Right renal cortex interstitium (tissue), 3 donors: ENCODE measurements around the gene ANKRD66. TPM values are rescaled to one million over a fixed set of nuclear protein-coding genes. Genes with fewer than 3 reads are reported as not detected.
"Not testable (repeated sequence)": the region's sequence is repeated elsewhere in the genome, so short reads cannot be mapped to it uniquely, and the experiment has no call there.

Experiments
- DNase-seq, 3 donors: peaks; one replicate each; pipeline ENCODE4 v3.0.0-alpha.2; 2013; ENCODE audit warnings: low read depth in 3 of 3, low spot score in 2 of 3
- polyA plus RNA-seq, 3 donors: library from polyadenylated mRNA; unstranded; fragments of 120-200 nt; gene quantifications; one replicate each; pipeline ENCODE4 v1.2.1, GENCODE V29; 2013; ENCODE audit not compliant: insufficient read length in 3 of 3

ANKRD66 gene
- polyA plus RNA-seq, 3 donors = not detected

DNA sequence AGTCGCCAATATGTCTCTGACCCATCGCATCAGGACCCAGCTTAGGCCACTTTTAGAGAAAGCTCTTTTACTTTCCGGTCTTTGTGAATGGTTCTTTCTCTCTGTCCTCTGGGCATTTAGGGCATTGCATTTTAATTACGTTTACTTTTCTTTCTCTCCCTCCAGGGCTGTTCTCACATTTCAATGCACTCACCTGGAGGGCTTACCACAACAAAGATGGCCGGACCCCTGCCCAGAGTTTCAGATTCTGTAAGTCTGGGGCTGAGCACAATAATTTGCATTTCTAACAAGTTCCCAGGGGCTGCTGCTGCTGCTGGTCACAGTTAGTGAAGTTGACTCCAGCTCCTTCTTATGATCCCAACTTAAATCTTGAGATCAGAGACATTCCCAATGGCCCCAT lies 3.0 kb downstream of the ANKRD66 start:
- DNase-seq = no peak

DNA sequence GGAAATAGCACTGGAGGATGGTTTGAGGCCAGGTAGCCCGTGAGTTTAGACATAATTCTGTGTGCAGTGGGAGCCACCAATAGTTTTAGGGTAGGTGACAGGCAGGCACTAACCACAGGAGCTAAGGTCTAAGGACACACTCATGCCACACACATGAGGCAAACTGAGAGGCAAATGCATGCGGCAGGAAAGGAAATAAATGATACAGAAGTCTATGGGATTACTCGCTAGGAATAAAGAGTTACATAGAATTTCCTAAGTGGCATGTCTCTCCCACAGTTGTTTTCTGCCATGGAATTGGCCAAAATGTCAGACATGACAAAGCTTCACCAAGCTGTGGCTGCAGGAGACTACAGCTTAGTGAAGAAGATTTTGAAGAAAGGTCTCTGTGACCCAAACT lies 4.9 kb downstream of the ANKRD66 start:
- DNase-seq = no peak

DNA sequence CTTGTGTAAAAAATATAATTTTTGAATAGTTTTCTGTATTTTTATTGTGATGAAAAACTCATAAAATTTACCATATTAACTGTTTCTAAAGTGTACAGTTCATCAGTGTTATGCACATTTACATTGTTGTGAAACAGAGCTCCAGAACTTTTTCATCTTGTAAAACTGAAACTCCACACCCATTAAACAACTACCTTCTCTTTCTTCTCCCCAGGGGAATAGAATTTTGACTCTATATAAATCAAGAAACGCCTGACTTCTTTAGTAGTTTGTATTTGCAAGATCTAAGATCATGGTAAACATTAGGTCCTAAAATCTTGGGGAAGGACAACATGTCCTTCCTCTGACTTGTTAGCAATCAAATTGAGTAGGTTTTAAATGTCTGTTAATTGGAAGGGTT lies 9.1 kb downstream of the ANKRD66 start:
- no peak for DNase-seq

DNA sequence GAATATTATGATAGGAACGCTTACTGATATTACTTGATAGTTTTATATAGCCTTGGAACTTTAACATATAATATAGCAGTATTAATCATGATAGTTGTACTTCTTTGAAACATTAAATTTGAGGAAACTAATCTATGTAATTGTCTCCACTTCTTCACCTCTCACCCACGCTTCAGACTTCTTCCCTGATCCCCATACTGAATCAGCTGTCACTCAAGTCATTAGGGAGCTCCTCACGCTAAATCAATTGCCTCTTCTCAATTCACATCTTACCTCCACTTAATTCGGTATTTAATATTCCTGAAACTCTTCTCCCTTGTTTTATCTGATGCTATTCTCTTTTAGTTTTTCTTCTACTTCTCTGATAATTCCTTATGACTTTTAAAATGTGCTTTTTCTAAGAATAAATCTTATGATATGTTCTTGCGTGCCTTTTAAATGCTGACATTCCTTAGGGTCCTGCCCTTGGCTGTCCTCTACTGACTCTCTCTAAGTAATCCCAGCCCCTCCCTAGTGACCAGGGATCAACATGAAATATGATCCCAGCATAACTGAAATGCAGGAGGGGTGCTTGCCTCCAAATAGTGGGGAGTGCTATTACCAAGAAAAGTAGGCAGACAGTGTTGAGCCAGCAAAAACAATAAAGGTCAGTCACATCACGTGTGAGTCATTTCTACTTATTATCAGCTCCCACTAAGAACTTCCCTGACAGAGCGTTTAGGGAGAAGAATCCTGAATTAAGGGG lies 9.9 kb downstream of the ANKRD66 start:
- DNase-seq = no peak

DNA sequence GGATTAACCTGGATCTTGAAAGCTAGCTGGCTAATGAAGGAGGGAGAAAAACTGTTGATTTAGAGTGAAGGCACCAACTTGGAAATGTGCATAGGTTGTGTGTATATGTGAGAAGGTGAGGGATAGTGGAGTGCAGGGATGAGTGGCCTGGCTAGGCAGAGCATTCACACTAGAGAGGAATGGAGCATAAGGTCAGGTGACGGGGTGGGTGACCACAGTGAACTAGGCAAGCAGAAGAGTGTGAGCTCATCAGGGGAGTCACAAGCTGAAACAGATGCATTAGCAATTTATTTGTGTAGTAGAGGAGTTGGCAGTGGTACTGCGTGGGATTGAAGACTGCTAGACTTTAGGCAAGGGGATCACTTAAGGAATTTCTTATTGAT lies 10.5 kb downstream of the ANKRD66 start:
- no peak for DNase-seq

DNA sequence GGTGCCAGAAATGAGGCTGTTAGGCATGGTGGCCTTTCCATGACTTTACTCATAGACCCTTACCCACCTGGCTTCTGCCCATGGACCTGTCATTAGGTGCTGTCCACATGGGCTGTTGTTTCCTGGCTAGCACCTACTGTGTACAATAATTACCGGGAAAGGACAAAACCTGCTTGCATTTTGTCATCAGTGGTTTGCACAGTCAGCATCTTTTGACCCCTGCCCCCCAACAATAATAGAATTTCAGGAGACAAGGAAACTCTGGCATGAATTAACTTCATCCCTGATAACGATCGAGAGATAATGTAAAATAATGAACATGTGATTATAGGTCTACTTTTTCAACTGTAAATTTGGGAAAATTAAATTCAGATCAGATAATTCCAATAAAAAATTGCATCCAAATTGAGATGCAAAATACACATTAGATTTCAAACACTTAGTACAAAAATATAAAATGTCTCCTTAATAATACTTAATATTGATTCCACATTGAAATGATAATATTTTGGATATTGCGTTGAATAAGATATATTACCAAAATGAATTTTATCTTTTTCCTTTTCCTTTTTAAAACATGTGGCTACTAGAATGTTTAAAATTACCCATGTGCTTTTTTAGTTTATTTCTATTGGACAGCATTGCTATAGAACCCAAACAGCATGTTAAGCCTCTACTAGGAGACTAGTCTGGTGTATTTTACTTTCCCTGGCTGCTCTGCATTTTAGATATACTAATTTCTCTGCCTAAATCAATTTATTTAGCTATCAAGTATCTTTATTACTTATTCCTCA lies 12.4 kb downstream of the ANKRD66 start:
- no peak for DNase-seq

DNA sequence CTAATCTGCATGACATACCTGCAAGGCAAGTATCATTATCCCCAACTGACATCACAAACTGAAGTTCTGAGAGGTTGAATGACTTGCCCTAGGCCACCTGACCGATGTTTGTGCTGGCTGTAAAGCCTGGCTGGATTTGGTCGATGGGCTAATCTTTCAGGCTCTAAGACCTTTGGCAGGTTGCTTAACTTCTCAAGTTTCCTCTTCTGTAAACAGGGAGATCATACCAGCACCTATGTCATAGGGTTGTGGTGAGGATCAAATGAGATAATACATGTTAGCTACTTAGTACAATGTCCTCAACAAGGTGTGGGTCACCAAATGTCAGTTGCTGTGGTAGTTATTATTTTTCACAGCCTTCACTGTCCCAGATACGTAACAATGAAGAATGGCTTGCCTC lies 14.2 kb downstream of the ANKRD66 start:
- no peak for DNase-seq

DNA sequence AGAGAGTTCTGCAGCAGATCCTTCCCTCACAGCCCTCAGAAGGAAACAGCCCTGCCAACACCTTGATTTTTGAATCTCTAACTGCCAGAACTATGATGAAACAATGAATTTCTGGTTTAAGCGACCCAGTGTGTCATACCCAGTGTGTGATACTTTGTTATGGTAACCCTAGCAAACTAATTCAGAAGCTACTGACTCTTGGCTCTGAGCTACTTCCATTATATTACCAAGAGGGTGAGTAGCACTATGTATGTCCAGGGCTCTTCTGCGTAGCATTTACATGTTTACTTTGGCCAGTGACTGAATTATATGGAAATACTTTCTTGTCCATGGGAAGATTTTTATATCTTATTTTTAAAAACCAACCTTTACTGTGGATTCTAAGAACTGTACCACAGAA lies 16.7 kb downstream of the ANKRD66 start:
- no peak for DNase-seq

DNA sequence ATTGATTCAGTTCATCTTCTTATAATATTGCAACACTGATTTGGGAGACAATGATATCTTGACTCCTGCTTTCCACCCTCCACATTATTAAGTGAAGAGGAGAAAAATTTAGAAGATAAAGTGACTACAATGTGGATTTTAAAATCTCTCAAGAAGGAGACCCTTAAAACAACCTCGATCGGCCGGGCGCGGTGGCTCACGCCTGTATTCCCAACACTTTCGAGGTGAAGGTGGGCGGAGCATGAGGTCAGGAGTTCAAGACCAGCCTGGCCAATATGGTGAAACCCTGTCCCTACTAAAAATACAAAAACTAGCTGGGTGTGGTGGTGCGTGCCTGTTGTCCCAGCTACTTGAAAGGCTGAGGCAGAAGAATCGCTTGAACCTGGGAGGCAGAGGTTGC lies 17.5 kb downstream of the ANKRD66 start:
- not testable (repeated sequence) for DNase-seq

DNA sequence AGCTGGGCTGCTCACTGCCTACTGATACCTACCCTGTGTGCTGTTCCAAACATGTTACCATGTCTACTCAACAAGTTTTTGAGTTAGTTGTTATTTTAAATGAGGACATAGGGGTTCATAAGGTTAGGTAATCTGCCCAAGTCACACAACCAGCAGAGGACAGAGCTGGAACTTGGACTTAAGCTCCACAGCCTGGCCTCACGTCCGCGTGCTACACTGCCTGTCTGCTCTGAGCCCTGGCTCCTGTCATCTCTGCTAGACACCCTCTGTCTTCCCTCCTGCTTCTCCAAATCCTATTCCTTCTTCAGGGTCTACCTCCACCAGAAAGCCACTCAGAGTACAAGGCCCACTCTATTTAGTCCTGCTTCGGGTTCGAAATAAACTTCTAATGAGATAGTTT lies 18.2 kb downstream of the ANKRD66 start:
- DNase-seq = no peak

DNA sequence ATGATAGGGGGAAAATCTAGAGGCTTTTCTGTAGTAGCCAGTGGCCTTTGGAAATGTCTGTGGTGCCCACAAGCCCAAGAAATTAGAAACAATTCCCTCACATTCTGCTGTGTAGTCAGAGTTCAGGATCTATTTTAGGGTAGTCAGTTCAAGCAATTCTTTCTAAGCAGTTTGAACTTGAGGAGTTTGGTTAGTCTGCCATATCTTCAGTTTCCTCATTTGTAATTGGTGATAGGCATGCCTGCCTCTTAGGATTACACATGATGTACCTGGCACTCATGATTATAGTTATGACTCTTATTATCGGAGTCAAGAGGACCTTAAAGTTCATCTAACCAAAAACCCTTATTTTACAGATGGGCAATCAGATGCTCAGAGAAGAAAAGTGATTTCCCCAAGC lies 25.3 kb downstream of the ANKRD66 start:
- no peak for DNase-seq

DNA sequence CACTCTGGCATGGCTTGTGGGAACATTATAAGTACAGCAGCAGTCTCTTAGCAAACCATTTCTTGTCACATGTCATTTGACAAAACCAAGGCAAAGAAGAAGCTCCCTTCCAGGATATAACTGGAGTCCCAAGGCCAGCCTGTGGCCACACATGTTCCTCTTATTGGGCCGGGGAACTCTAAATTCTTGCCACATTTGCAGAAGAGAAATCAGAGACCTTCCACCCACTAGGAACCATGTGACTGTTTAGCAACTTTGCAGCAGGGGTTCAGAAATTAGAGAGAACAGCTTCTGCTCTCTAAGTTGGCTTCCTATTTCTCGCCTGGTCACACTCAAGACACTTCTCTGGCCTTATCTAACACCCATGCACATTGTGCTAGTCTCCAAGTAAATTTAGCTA lies 26.0 kb downstream of the ANKRD66 start:
- DNase-seq = no peak

DNA sequence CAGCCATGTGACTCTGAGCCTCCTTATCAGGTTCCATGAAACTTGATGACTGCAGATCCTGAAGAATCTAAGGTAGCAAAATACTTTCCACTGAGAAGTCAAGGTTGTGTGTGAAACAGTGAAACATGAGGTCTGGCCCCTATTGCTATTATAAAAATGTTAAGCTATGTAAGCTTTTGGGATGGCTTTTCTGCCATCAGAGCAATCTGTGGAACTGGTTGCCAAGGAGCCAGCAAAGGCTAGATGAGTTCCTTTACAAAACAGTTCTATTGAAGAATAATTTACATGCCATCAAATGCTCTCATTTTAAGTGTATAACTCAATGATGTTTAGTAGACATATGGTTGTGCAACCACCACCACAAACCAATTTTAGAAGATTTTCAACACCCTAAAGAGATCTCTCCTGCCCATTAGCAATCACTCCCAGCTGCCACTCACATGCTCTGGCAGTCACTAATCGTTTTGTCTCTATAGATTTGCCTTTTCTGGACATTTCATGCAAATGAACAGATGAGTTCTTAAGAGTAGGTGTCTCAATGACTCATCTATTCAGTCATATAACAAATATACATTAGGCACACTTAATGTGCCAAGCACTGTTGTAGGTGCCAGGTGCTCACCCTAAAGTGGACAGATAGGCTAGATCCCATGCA lies 26.6 kb downstream of the ANKRD66 start:
- DNase-seq = no peak

DNA sequence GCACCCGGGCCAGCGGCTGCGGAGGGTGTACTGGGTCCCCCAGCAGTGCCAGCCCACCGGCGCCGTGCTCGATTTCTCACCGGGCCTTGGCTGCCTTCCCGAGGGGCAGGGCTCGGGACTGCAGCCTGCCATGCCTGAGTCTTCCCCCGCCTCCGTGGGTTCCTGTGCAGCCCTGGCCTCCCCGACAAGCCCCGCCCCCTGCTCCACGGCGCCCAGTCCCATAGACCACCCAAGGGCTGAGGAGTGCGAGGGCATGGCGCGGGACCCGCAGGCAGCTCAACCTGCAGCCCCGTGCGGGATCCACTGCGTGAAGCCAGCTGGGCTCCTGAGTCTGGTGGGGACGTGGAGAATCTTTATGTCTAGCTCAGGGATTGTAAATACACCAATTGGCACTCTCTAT lies 28.0 kb downstream of the ANKRD66 start:
- DNase-seq = not testable (repeated sequence)

DNA sequence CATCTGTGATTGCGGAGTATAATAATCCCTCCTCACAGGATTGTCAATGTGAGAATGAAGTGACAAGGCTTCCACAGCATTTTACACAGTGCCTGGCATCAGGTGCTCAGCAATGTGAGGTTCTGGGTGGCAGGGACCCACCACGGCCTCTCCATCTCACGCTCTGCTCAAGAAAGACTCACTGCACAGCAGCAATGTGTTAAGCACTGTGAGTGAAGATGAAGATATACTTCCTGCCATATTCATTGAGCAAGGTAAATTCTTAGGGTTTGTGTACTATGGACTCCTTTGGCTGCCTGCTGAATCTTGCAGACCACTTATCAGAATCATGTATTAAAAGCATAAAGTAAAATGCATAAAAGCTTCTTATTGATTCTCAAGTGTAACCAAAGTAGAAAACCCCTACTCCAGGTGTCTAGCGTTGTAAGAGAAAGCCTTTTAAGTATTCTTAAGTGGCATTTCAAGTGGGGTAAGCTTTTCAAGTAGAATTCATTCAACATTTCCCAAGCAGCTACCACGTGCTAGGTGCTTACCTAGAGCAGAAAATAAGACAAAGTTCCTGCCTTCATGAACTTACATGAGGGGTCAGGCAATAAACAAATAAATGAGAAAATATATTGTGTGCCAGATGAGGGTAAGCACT lies 29.5 kb downstream of the ANKRD66 start:
- no peak for DNase-seq

DNA sequence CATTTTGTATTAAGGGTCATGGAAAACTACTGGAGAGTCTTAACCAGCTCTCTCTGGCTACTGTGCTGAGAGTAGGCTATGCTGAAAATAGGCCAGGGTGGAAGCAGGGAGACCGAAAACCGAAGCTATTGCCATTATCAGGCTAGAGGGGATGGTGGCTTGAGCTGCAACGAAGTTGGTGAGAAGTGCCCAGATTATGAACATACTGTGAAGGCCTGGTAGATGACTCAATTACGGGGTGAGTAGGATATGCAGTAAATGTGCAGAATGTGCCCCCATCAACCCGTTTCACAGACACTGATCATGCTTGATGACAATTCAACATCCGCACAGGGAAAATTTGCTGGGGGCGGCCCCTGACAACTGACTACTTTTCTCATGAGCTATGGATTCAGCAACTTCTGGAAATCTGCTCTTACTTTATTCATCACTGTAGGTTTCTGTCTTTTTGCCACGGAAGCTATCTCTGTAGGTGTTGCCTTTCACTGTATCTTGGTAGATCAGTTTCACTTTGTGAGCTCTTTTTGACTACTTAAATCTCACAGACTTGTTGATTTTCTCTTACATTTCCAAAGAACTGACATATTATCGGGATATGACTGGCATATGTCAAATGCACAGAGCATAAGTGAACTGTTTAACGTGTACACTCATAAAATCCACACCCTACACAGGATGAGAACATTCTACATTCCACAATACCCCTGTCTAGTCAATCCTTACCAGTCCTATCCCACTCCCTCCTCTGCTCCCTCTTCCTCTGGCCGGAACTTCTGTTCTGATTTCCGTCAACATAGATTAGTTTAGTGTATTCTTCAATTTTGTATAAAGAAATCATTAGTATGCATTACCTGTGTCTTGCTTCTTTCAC lies 31.0 kb downstream of the ANKRD66 start:
- DNase-seq = no peak

DNA sequence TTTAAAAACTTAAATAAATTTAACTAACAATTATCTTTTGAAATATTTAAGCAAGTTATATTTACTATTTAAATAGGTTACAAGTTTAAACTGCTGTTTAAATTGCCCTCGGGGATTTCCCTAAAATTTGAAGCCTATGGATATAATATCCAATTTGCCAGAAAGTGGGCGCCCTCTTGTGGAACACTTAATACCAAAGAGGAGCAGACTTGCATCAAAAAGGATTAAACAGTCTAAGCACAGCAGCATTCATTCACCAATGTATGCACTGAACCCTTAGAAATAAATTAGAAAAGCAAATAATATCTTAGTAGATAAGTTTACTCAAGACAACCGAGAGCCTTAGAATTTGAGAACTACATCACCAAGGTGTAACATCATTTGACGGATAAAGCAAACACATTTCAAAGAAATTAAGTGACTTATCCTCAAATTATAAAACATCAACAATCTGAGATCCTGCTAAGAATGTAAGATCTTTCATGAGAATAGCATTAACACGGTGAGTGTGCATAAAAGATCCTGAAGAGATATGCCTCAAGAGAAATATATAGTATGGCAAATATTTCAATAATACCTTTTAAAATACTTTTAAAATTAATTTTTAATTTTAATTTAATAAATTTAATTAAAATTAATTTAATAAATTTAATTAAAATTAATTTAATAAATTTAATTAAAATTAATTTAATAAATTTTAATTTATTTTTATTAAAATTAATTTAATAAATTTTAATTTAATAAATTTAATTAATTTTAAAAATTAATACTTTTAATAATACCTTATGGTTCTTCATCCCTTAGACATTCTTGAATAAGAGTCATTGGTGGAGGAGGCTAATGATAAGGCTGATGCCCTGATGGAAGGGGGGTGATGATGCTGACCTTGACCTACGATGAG lies 35.0 kb downstream of the ANKRD66 start:
- peak; percentile 48 to 61 (median 50) for DNase-seq

DNA sequence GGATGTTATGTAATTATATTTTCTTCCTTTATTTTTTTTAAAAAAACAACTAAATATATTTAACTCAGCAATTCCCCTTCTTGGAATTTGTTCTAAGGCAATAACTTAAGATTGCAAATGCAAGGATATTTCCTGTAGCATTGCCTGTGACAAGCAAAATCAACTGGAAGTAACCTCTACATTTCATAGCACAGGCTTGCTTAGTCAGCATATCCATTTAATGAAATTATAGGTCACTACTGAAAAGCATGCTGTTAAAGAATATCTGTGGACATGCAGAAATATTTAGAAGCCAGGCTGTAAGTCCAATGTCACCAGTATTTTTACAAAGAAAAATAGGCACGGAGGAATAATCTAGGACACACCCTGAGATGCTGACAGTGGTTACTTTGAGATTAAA lies 37.8 kb downstream of the ANKRD66 start:
- no peak for DNase-seq

DNA sequence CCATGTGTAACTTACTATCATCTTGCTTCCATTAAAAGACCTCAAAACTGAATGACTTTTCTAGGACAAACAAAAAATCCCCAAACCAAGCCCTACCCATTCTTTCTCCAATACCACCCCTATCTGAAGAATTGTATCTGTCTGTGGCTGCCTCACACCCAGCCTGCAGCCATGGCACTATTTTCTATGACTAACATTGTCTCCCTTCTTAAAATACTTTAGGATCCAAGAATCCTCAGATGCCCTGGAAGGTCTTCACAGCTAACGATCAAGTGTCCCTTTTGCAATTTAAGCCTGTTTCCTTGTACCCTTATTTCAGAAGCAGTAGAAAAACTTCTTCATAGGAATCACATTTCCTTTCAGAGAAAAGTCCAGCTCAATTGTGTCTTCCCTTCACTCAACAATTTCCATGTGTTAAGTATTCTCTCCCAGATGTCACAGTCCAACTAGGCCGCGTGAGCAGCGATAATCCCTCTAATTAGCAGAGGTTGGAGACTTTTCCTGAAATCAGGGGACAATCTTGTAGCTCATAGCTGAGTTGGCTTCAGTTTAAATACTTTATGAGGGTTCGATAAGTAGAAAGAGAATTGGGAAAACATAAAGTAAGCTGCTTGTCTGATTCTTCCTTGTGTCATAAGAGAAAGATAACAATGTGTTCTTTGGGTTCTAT lies 41.3 kb downstream of the ANKRD66 start:
- DNase-seq = no peak
